Fibroblast of skin of right quadriceps (primary cell): Measurements from ENCODE around the gene MMP24OS.

Experiments
- DNase-seq: peaks from one replicate; pipeline ENCODE4 v3.0.0-alpha.2; 2013

Gene MMP24OS

DNA sequence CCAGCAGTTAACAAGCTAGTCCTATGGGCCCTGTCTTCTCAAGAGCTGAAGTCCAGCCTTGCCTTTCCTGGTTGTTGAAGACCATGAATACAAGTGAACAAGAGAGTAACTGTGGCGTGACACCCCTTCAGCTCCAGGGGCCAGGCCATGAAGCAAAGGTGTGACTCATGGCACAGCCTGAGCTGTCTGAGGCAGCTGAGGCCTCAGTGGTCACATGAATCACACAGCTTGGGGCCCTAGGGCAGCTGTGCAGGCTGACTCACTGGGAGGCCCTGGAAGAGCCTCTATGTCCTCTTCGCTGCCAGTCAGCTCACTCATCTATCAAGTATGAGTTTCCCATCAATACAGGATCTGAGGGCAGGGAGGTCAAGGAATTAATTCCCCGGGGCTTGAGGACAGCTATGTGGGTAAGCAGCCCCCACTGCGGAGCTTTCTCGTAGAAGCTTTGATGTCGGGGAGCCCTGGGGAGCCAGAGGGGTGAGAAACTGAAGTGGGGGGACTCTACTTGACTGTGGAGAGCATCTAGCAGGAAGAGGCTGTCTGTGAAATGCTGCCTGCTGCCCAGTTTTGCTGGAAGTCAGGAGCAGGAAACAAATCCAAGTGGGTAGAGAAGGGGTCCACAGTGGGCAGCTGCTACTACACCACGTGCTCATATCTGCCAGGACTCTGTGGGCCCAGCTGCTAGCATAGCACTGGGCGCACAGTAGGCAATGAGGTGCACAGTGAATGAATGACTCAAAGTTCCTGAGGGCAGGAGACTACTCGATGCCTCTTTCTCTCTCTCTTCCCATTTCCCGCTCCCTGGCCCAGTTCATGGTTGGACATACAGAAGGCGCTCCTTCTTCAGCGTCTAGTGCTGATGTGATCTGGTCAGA is 28.0 kb upstream of the MMP24OS start:
- DNase-seq: peak; percentile 100

DNA sequence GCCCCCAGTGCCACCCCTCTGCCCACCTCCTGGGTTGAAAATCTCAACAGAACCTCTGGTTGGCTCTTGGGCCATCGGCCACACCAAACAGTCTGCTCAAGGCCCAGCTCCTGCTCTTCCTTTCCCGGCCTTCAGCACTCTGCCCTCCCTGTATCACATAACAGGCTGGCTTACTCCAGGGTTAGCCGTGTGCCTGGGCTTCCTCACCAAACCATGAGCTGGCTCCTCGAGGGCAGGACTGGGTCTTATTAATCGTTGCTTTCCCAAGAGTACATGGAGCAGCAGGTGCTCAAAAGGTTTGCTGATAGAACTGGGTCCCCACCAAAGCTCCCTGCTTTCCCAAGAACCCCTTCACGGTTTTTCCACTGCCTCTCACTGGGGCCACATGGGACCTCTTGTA is 27.0 kb upstream of the MMP24OS start:
- no peak for DNase-seq

- DNase-seq: peak; percentile 89
These were observed 26.0 kb upstream of the MMP24OS start for GRCh38 chr20:35303735-35304491.

DNA sequence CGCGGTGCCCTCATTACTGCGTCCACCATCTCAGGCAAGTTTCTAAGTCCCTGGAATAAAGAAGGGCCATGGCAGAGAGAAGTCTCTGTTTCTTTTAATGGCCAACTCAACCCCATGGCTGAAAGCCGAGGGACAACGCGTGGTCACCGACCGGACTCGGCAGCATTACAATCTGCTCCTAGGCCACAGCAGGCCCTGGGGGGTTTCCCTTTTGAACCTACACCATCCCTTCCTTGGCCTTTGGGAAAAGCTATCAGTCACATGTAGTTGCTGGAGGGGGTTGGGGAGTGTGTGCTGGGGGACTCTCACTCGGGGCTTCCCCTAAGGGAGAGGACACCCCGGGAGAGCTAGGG is 25.4 kb upstream of the MMP24OS start:
- DNase-seq: no peak

GRCh38 chr20:35302421-35303335 is 24.8 kb upstream of the MMP24OS start:
- peak; percentile 86 for DNase-seq

- DNase-seq: no peak
These were observed 23.5 kb upstream of the MMP24OS start for GRCh38 chr20:35301426-35301825.

DNA sequence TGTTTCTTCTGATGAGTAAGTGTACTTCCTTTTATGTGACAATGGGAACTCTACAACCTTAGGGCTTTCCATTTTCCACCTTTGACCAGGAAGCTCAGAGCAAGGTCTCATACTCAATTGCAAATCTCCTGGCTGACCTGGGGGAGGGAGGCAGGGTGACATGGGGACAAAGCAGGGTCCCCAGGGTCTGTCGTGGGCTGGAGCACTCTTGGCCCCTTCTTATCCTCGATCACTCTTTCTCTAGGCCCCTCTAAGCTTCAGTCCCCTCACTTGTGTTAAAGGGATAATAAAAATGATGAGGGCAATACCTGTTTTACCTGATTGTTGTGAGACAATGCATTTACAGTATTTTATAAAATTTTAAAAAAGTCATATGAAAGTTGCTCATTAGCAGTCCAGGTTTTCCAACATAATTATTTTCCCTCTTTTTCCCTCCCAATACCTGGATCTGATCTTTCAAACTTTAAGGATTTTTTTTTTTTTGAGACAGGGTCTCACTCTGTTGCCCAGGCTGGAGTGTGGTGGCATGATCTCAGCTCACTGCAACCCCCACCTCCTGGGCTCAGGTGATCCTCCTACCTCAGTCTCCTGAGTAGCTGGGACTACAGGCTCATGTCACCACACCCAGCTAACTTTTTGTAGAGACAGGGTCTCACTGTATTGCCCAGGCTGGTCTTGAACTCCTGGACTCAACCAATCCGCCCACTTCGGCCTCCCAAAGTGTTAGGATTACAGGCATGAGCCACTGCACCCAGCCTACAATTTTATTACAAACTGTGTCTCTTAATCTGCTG is 22.7 kb upstream of the MMP24OS start:
- DNase-seq: no peak

GRCh38 chr20:35299780-35300179 is 21.9 kb upstream of the MMP24OS start:
- DNase-seq: no peak

GRCh38 chr20:35298264-35298663 is 20.3 kb upstream of the MMP24OS start:
- no peak for DNase-seq

- no peak for DNase-seq
These were observed 19.8 kb upstream of the MMP24OS start for GRCh38 chr20:35297740-35298139.

GRCh38 chr20:35297155-35297554 is 19.2 kb upstream of the MMP24OS start:
- no peak for DNase-seq

DNA sequence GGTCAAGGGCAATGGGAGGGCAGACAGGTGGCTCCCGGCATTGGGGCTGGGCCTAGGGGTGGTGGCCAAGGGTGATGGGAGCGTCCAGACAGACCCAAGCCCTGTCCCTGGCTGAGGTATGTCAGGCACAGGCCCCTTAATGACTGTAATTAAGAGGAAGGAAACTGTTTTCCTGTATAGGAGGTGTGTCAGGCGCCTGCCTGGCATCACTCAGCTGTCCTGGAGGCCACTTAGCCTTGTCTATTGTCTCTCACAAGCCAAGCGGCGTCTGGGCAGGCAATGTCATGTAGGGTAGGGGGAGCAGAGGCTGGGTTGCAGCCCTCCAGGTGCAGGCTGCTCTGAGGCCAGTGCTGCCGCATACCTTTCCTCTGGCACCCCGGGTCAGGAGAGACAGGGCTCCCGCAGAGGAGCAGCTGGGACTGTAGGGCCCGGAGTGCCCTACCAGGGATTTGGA is 18.2 kb upstream of the MMP24OS start:
- no peak for DNase-seq

DNA sequence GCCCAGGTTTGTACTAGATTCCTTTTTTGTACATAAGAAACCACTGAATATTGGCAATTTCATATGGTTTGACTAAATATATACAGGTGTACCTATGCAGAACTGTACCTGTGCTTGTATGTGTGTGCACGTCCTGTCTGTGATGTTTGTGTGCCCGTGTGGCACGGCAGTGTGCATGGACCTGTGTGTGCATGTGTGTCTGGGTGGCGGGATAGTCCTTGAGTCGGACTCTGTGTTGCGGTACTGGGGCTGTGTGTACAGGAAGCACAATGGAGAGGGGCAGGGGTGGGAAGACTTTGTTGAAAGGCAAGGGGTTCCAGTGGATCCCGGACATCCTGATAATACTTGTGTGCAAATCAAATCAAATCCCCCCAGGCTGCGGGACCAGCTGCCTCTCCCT is 17.8 kb upstream of the MMP24OS start:
- no peak for DNase-seq

- DNase-seq: no peak
These were observed 17.1 kb upstream of the MMP24OS start for GRCh38 chr20:35295058-35295457.

- no peak for DNase-seq
These were observed 16.4 kb upstream of the MMP24OS start for GRCh38 chr20:35294293-35294685.

GRCh38 chr20:35293303-35294292 is 15.7 kb upstream of the MMP24OS start:
- DNase-seq: no peak

DNA sequence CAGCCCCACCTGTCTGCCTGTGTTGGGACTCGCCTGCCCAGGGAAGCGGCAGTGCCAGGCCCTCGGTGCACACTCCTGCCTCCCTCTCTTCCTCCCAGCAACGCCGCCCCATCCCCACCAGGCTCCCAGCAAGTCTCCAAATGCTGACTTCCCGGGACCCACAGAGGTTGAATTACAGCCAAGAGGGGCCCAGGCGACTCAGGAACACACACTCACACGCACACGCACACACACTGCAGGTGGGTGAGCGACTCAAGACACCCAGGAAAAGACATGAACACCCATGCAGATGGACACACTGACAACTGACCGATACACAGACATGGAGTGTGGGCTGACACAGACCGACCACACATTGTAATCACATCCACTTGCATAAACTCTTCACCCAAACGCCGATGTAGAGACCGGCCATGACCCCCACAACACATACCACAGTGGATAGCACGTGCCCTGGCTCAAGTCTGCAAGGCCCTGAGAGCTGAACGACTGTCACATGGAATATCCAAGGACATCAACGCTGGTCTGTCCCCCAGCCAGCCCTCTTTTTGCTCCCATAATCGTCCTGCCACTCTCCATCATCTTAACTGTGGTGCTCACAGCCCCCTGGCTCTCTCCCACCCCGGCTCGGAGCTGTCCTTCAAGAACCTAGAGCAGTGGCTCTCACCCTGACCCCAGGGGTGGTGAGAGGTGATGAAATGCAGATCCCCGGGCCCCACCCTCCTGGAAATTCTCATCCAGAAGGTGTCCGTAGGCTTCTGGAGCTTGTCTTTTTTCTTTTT is 14.8 kb upstream of the MMP24OS start:
- no peak for DNase-seq

- DNase-seq: no peak
These were observed 14.0 kb upstream of the MMP24OS start, which contains the start of gene FAM83C for GRCh38 chr20:35291654-35292503. Gene FAM83C, minus strand, starts transcription at chr20:35292425. Its CDS starts 121 bp downstream, at chr20:35292304.

GRCh38 chr20:35290887-35291417 is 13.0 kb upstream of the MMP24OS start:
- DNase-seq: no peak
